Tibial nerve (tissue), 4 donors: ENCODE measurements around the gene TENM4. TPM values are rescaled to one million over a fixed set of nuclear protein-coding genes. Genes with fewer than 3 reads are reported as not detected.

ENCODE experiments used
- DNase-seq, 2 donors: peaks; one replicate each; pipeline ENCODE4 v3.0.0-alpha.2; 2019; ENCODE audit warnings: low spot score in 2 of 2
- H3K27ac ChIP-seq, 4 donors: fragments of 200-600 bp; sonication (generic) in 3 of 4; one replicate each; pipeline ENCODE4 v1.5.1; 2017 to 2019; ENCODE audit warnings: mild to moderate bottlenecking in 1 of 4
- H3K27me3 ChIP-seq, 2 donors: fragments of 200-600 bp; sonication (generic) in 1 of 2; one replicate each; pipeline versions ENCODE4 v1.5.1 to v1.6.0; 2017 to 2019
- H3K36me3 ChIP-seq, 3 donors: fragments of 200-600 bp; sonication (generic); one replicate each; pipeline ENCODE4 v1.5.1; 2018 to 2019
- H3K4me1 ChIP-seq, 4 donors: fragments of 200-600 bp; sonication (generic) in 3 of 4; one replicate each; pipeline ENCODE4 v1.5.1; 2017 to 2019
- H3K4me3 ChIP-seq, 4 donors: fragments of 200-600 bp; sonication (generic) in 3 of 4; one replicate each; pipeline ENCODE4 v1.5.1; 2017 to 2019; ENCODE audit warnings: mild to moderate bottlenecking in 1 of 4, moderate library complexity in 1 of 4
- H3K9me3 ChIP-seq, 4 donors: fragments of 200-600 bp; sonication (generic) in 3 of 4; one replicate each; pipeline ENCODE4 v1.5.1; 2017 to 2019
- CTCF ChIP-seq, 5 experiments: fragments of 200-600 bp in 3 of 5; fragments of 450-650 bp in 2 of 5; sonication (generic) in 3 of 5; IDR thresholded peaks; one replicate each; pipeline ENCODE4 v1.5.1; 2016 to 2019; ENCODE audit warnings: antibody characterized with exemption in 5 of 5, mild to moderate bottlenecking in 3 of 5, moderate library complexity in 2 of 5
- EP300 ChIP-seq, 2 donors: sonication (generic); formaldehyde crosslinking; IDR thresholded peaks; one replicate each; pipeline ENCODE4 v1.6.1; 2017; ENCODE audit warnings: antibody characterized with exemption in 2 of 2, mild to moderate bottlenecking in 1 of 2
- POLR2A ChIP-seq, 2 donors: fragments of 450-650 bp; IDR thresholded peaks; one replicate each; pipeline ENCODE4 v1.6.1; 2017; ENCODE audit warnings: antibody characterized with exemption in 2 of 2, mild to moderate bottlenecking in 2 of 2, moderate library complexity in 2 of 2
- WGBS, 2 donors: methylation state at CpG; one replicate each; pipeline ENCODE4 v1.1.5; 2018; 5-methylcytosine and 5-hydroxymethylcytosine counted together
- total RNA-seq, 4 donors: library from RNA; depleted of rRNA; stranded (reverse); fragments of >200 nt; gene quantifications; one replicate each; pipeline ENCODE4 v1.1.0, GENCODE V29; 2016

The TENM4 gene
- total RNA-seq, 4 donors from 2014 or later = 15.3 to 36.3 (median 19.6) TPM

GRCh38 chr11:78808923-78809322, 631.9 kb downstream of the TENM4 start:
- TF ChIP-seq POLR2A (IDR thresholded peaks at IDR 0.05) (no peak), EP300 (IDR thresholded peaks at IDR 0.05) (no peak), CTCF (IDR thresholded peaks at IDR 0.05) (no peak)
- Histone ChIP-seq H3K4me1 (no peaks in the 10 kb centered on the region), H3K27me3 (no peaks in the 10 kb centered on the region), H3K4me3 (no peak overlapping the region), H3K36me3 (no peaks in the 10 kb centered on the region), H3K27ac (no peak overlapping the region), H3K9me3 (no peaks in the 10 kb centered on the region)
- 41 to 52% methylated on average over 4 of the region's 4 CpGs for WGBS, 2 donors
- no peak for DNase-seq

- no peak for DNase-seq
- Histone ChIP-seq H3K27ac (no peak overlapping the region), H3K36me3 (no peaks in the 10 kb centered on the region), H3K9me3 (no peaks in the 10 kb centered on the region), H3K4me1 (peaks cover 0 to 3% (median 3%) of the 10 kb centered on the region in 4 donors), H3K4me3 (no peak overlapping the region), H3K27me3 (no peaks in the 10 kb centered on the region)
- WGBS, 2 donors = 87 to 94% methylated on average over 2 of the region's 2 CpGs
- TF ChIP-seq EP300 (IDR thresholded peaks at IDR 0.05) (no peak), CTCF (IDR thresholded peaks at IDR 0.05) (no peak), POLR2A (IDR thresholded peaks at IDR 0.05) (no peak)
Observed at GRCh38 chr11:78807351-78807750, 633.5 kb downstream of the TENM4 start.

GRCh38 chr11:78806214-78807004, 634.4 kb downstream of the TENM4 start:
- peaks cover 0 to 13% (median 12%) of the 10 kb centered on the region in 4 donors for H3K4me1 ChIP-seq

GRCh38 chr11:78804991-78805390, 635.8 kb downstream of the TENM4 start:
- Histone ChIP-seq H3K27ac (no peak overlapping the region), H3K9me3 (no peaks in the 10 kb centered on the region), H3K4me3 (no peak overlapping the region), H3K36me3 (no peaks in the 10 kb centered on the region), H3K27me3 (no peaks in the 10 kb centered on the region), H3K4me1 (peaks cover 0 to 25% (median 16%) of the 10 kb centered on the region in 4 donors)
- WGBS, 2 donors = 78 to 85% methylated on average over 9 of the region's 9 CpGs
- TF ChIP-seq EP300 (IDR thresholded peaks at IDR 0.05) = no peak
- no peak for TF ChIP-seq CTCF (IDR thresholded peaks at IDR 0.05)
- TF ChIP-seq POLR2A (IDR thresholded peaks at IDR 0.05) = no peak
- no peak for DNase-seq

More at GRCh38 chr11:78806214-78807004, 634.4 kb downstream of the TENM4 start:
- peak in 1 of 2 donors; percentile 29 for DNase-seq
- 55 to 63% methylated on average over 2 of the region's 2 CpGs for WGBS, 2 donors
- no peak overlapping the region for H3K4me3 ChIP-seq
- no peaks in the 10 kb centered on the region for H3K27me3 ChIP-seq
- TF ChIP-seq EP300 (IDR thresholded peaks at IDR 0.05) = no peak
- no peak for TF ChIP-seq CTCF (IDR thresholded peaks at IDR 0.05)
- no peak for TF ChIP-seq POLR2A (IDR thresholded peaks at IDR 0.05)
- no peaks in the 10 kb centered on the region for H3K9me3 ChIP-seq
- H3K27ac ChIP-seq = no peak overlapping the region
- H3K36me3 ChIP-seq = no peaks in the 10 kb centered on the region

- DNase-seq = no peak
- WGBS, 2 donors = 89 to 90% methylated on average over 3 of the region's 3 CpGs
- H3K4me1 ChIP-seq = peaks cover 0 to 34% (median 16%) of the 10 kb centered on the region in 4 donors
- no peaks in the 10 kb centered on the region for H3K9me3 ChIP-seq
- no peaks in the 10 kb centered on the region for H3K36me3 ChIP-seq
- H3K27ac ChIP-seq = no peak overlapping the region
- H3K4me3 ChIP-seq = no peak overlapping the region
- no peaks in the 10 kb centered on the region for H3K27me3 ChIP-seq
- TF ChIP-seq CTCF (IDR thresholded peaks at IDR 0.05) = no peak
Observed at GRCh38 chr11:78803995-78804394, 636.8 kb downstream of the TENM4 start.
